HG02981 (cell line): ENCODE measurements around the gene WNK2.

Source experiments
- ATAC-seq: cut with Tn5 transposase; IDR thresholded peaks from one replicate; pipeline ENCODE4 v1.9.1; 2021; ENCODE audit warnings: mild to moderate bottlenecking, moderate library complexity; ENCODE audit not compliant: unreplicated experiment

WNK2 gene

GRCh38 chr9:93252116-93252780, 68.3 kb downstream of the WNK2 start:
- ATAC-seq, result no peak

DNA sequence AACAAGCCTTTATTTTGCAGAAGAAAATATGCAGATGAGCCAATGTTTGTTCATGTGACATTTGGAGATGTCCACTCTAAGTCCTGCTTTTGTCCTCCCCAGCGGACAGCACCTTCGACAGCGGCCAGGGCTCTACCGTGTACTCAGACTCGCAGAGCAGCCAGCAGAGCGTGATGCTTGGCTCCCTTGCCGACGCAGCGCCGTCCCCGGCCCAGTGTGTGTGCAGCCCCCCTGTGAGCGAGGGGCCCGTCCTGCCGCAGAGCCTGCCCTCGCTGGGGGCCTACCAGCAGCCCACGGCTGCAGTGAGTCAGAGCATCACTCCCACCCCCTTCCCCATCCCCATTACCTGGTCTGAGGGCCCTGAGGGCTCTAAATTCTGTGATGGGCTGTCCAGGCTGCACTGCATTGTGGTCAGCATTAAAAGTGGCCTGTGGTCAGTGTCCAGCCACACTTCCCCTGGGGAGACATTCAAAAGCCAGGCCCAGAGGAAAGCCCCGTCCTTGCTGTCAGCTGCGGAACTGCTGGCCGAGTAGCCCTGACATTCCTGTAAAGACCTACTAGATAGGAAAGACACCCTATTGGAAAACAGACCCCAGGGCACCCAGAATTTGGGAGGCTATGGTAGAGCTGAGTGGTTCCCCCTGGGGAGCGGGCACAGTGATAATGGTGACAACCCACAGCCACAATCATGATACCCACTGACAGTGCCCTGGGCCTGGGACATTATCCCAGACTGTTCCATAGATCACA, 69.0 kb downstream of the WNK2 start:
- no peak for ATAC-seq

DNA sequence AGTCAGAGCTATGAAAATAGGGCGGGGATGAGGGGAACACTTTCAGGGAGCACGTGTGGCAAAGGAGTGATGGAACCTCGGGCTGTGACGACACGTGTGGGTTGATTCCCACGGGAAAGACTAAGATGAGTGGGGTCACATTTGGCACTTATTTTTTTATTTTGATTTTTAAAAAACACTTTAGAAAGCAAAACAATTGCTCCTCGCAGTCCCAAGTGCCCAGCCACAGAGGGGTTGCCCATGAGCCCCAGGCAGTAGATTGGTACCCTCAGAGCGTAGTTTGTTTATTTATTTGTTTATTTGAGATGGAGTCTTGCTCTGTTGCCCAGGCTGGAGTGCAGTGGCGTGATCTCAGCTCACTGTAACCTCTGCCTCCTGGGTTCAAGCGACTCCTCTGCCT, 69.7 kb downstream of the WNK2 start:
- ATAC-seq, result no peak

DNA sequence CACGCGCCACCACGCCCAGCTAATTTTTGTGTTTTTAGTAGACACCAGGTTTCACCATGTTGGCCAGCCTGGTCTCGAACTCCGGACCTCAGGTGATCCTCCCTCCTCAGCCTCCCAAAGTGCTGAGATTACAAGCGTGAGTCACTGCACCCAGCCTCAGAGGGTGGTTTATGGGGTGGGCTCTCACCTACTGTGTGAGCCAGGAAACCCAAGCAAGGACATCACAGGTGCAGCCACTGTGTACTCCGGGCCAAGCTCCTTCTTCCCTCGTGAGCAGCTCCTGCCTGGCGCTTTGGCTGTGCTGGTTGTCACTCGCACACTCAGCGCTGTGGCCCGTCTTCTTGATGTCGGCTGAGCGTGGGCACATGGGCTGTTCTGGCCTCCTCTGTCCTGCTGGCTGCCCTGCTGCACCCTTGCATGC, 70.1 kb downstream of the WNK2 start:
- ATAC-seq, result no peak

- ATAC-seq, result no peak
Observed at GRCh38 chr9:93254806-93255493, 71.0 kb downstream of the WNK2 start.

- ATAC-seq, result no peak
Observed at GRCh38 chr9:93255494-93255867, 71.5 kb downstream of the WNK2 start.

DNA sequence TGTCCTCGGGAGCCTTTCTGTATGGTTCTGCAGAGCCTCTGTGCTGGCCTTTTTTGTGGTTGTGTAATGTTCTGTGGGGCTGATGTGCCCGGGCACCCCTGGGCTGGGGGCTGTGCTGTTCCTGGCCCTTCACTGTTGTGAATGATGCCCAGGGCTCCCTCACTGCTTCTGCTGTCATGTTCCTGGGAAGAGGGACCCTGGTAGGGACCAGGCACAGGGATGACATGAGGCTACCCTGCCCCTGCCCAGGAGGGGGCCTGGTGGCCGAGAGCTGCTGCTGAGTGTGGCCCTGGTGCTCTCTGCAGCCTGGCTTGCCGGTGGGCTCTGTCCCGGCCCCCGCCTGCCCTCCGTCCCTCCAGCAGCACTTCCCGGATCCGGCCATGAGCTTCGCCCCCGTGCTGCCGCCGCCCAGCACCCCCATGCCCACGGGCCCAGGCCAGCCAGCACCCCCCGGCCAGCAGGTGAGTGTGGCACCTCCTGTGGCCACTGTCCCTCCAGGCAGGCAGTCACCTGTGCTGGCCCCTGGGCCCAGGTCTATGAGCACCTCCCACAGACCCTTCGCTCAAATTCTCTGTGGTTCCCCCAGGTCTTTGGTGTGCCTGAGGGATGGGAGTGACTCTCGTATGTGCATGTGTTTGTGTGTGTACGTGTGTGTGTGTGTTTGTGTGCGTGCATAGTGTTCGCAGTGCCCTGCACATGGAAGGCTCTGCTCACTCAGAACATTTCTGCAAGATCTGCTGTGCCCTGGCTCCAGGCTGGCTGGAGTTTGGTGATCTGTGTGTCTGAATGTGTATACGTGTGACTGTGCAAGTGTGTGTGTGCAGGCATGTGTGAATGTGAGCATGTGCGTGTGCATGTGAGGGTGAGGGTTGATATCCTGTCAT, 72.3 kb downstream of the WNK2 start:
- no peak for ATAC-seq

DNA sequence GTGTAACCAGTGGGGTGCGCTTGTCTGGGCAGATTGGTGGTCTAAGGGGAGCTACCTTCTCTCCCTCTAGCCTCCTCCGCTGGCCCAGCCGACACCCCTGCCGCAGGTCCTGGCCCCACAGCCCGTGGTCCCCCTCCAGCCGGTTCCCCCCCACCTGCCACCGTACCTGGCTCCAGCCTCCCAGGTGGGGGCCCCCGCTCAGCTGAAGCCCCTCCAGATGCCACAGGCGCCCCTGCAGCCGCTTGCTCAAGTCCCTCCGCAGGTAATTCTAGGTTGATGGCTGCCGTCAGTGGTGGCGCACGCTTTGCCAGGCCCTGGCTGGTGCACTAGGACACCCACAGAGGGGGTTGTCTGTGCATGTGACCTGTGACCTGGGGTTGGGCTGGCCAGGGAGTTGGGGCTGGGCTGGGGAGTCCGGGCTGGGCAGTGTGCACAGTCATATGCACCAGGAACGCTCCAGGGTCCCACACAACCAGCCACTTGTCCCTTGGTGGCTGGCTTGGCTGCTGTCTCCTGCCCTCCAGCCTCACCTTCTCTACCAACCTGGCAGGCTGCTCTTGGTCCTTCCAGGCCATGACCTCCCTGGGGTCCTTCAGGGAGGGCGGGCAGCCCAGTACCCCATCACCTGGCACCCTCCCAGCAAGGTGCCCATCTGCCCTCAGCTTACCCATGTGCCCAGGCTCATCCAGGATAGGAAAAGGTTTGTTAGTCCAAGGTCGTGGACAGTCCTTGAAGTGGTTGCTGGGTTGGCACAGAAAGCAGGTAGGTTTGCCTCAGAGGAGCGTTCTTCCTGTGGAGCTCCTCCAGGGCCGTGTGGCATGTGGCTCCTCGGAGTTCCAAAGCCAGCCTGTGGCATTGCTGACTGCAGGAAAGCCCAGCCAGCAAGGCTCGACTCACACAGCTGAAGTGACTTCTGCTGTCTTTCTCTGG, 73.2 kb downstream of the WNK2 start:
- ATAC-seq, result no peak

- no peak for ATAC-seq
Observed at GRCh38 chr9:93257808-93258331, 73.9 kb downstream of the WNK2 start.

GRCh38 chr9:93258419-93258817, 74.5 kb downstream of the WNK2 start:
- no peak for ATAC-seq

GRCh38 chr9:93258818-93259489, 75.0 kb downstream of the WNK2 start:
- no peak for ATAC-seq

DNA sequence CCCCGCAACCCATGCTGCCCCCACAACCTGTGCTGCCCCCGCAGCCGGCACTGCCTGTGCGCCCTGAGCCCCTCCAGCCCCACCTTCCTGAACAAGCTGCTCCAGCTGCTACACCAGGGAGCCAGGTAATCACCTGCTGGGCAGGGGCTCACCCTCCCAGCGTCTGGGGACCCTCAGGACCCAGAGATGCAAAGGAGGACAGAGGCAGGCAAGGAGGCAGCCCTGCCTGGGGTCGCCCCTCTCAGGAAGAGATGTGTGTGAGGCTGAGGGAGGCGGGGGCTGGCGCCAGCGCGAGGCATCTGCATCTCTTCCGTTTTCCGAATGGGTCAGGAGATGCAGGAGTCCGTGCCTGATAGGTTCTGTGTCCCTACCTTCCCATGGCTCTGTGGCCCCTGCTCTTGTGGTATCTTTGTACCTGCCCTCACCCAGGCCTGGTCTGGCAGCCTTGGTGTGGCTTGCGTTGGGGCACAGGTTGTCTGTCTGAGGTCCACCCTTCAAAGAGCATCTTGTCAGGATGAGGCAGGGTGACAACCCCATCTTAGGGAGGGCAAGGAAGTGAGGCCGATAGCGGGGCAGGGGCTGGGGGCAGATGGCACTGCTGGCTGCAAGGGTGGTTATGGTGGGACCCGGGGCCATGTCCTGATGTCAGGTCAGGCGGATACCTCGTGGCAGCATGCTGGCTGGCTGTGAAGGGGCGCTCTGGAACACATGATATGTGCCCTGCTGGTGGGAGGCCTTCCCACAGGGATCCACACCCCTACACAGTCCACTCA, 75.7 kb downstream of the WNK2 start:
- no peak for ATAC-seq

DNA sequence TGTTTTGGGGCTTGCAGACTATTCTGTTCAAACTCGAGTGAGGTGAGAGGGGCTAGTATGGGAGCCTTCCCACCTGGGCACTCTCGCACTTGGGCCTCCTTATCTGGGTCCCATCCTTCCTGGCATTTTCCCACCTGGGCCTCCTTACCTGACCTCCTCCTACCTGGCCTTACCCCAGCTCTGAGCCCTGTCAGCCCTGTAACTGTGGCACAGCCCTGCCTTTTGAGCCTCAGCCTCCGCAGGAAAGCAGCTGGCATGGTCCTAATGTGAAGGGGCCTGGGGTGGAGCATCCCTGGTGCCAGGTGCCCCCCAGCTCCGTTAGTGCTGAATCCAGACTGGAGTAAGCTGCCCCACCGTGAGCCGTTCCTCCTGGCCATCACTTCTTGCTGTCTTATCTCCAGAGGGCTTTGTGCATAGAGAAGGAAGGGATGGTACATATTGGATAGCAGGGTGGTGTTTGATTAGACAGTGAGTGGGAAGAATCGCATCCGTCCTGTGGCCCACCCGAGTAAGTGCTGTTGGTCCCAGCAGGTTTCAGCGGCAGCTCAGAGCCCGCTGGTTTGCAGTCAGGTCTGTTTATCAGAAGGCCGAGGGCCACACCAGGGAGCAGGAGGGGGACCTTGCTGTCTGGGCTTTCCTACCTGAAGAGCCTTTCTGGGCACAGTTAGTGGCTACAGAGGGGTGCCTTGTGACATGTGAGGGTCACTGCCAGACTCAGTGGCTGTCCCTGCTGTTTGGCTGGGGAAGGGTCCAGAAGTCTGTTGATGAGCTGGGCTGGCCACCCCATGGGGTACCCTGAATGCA, 76.5 kb downstream of the WNK2 start:
- no peak for ATAC-seq

- ATAC-seq, result no peak
Observed at GRCh38 chr9:93261281-93261680, 77.3 kb downstream of the WNK2 start.

DNA sequence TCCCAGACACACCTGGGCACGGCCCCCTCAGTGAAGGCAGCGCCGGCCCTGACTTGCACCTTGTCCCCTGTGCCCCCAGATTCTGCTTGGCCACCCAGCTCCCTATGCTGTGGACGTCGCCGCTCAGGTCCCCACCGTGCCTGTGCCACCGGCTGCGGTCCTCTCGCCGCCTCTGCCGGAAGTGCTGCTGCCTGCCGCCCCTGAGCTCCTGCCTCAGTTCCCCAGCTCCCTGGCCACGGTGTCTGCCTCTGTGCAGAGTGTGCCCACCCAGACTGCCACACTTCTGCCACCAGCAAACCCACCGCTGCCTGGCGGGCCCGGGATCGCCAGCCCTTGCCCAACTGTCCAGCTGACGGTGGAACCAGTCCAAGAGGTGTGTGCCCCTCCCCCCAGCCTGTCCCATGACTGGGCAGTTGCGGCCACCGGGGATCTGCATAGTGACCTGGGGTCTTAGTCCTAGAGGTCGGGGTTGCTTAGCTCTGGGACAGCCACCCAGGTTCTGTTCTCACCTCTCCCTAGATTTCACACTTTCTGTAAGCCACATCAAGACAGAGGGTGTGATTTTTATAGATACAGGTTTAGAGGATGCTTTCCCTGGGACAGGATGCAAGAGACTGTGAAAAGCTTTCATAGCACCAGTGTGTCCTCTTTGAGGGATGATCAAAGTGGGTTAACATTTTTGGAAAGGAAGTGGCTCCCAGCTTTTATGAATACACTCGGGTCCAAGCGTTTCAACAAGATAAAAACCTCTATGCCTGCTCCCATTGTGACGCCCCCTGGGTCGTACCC, 78.0 kb downstream of the WNK2 start:
- ATAC-seq, result no peak

GRCh38 chr9:93262537-93263310, 78.8 kb downstream of the WNK2 start:
- no peak for ATAC-seq
